Measurements from ENCODE around the gene M1AP.
A peak's percentile ranks its signal among the peaks of the same experiment; 100 is the strongest.

The M1AP gene

DNA sequence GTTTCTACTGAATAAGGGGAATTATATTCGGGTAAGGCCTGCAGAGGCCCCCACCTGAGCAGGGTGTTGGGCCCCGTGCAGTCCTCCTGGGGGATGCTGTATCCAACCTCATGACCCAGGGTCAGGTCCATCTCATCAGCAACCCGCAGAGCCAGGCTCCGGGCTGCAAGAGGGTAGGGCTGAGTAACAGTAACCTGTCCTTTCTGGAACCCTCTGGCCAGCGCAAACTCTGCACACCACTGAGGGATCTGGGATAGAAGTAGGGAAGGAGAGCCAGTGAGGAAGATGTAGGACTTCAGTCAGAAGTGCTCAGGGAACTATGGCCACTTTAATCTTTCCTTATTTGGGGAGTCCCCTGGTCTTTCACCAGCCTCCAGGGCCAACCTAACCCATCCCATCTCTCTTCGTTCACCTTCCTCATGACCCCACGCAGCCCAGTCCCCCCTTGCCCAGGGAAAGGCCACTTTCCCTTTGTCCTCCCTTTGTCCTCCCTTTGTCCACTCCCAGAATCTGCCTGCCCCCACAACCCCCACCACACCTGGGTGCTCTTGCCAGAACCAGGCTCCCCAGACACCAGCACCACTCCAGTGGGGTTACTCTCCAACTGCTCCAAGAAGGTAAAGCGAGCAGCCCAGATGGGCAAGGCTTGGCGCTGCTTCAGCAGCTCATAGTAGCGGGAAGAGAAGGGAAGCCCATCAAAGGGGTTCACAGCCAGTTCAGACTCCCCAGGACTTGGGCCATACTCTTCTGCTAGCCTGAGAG lies 123.0 kb downstream of the M1AP start:
- no peak for DNase-seq (ENCODE audit: low read depth)

DNA sequence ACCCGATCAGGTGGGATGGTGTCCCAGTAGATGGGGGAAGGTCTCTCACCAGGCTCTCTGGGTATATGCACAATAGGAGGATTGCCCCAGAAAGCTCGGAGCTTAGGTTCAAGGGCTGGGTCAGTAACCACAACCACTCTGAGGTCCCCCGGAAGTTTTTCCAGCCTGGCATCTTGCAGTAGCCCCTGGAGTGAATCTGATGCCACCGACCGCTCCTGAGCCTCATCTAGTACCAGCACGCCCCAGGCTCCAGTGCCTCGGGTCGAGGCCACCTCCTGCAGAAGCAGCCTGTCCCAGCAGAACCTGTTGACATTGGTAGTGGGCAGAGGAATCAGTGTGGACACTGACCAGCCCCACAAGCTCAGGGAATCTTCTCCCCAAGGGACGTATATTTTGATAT lies 124.1 kb downstream of the M1AP start:
- no peak for DNase-seq (ENCODE audit: low read depth)

DNA sequence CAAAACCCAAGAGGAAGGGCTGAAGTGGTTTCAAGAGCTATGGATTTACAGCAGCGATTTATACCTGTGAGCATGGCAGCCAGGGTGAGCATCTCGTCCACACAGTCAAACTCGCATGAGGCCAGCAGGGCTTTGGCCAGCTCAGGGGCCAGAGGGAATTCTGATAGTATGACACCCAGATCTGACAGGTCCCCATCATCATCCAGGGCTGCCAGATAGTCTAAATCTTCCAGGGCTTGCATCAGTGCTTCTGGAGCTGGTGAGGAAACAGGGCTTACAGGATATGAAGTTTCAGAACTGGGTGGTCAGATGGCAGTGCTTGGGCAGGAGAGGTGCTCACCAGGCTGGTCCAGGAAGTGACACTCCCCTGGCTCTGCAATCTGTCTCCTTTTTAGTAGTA lies 125.6 kb downstream of the M1AP start:
- DNase-seq (ENCODE audit: low read depth), result no peak

DNA sequence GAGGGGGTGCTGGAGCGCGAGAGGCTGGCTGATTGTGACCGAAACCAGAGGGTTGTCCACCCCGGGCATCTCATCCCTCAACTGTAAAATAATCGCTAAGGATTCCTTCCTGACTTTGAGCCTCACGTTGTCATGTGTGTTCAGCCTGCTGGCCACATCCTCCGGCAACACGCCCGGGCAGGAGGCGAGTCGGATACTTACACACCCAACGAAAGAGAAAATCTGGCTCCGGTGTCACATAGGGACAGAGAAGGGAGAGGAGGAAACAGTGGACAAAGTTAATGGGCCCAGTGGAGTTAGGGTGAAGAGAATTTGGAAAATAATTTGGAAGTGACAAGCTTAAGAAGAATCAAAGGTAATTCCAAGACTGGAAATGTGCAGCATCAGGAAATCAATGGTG lies 131.5 kb downstream of the M1AP start:
- no peak for DNase-seq (ENCODE audit: low read depth)

DNA sequence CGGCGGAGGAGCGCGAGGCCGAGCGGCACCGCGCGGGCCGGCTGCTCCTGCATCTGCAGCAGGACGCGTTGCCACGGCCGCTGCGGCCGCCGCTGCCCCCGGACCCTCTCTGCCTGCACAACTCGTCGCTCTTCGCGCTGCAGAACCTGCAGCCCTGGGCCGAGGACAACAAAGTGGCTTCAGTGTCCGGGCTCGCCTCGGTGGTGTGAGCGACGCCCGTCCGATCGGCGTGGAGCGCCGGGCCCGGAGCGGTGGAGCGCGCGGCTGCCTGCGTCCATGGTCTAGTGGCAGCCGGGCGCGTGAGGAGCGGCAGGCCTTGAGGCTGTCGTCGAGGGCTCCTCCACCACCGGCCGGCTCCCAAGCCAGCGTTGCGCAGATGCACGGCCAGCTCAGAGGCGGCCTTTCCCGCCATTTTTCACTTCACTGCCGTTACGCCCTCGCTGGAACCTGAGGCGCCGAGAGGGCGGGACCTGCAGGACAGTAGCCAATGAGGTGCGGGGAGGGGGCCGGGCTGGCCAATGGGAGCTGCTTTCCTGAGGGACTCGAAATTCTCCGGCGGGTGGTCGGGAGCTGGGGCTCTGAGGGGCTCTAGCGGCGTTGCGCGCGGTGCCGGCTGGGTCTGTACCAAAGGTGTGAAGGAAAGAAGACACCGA lies 132.0 kb downstream of the M1AP start:
- peak; percentile 52 for DNase-seq (ENCODE audit: low read depth)

DNA sequence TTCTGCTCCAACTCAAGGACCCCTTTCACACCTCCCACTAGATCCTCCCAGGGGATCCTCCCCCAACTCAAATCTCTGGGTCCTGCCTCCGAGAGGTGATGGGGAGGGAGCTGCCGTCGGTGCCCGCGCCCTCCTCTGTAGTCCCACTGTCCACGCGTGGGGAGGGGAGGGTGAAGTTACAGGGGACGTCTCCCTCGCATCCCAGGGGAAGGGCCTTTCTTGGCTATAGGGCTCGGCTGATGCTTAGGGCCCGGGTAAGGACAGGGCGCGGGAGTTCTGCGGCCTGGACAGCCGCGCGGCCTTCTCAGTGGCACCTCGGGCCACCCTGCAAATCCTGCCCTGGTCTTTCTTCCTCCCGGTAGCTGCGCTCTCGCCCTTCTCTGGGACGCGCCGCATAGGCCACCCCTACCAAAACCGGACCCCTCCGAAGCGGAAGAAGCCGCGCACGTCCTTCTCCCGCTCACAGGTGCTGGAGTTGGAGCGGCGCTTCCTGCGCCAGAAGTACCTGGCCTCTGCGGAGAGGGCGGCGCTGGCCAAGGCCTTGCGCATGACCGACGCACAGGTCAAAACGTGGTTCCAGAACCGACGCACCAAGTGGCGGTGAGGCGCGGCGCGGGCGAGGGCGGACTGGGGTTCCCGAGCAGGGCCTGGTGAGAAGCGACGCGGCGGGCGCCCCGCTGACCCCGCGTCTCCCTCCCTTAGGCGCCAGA lies 132.7 kb downstream of the M1AP start:
- DNase-seq (ENCODE audit: low read depth), result no peak

DNA sequence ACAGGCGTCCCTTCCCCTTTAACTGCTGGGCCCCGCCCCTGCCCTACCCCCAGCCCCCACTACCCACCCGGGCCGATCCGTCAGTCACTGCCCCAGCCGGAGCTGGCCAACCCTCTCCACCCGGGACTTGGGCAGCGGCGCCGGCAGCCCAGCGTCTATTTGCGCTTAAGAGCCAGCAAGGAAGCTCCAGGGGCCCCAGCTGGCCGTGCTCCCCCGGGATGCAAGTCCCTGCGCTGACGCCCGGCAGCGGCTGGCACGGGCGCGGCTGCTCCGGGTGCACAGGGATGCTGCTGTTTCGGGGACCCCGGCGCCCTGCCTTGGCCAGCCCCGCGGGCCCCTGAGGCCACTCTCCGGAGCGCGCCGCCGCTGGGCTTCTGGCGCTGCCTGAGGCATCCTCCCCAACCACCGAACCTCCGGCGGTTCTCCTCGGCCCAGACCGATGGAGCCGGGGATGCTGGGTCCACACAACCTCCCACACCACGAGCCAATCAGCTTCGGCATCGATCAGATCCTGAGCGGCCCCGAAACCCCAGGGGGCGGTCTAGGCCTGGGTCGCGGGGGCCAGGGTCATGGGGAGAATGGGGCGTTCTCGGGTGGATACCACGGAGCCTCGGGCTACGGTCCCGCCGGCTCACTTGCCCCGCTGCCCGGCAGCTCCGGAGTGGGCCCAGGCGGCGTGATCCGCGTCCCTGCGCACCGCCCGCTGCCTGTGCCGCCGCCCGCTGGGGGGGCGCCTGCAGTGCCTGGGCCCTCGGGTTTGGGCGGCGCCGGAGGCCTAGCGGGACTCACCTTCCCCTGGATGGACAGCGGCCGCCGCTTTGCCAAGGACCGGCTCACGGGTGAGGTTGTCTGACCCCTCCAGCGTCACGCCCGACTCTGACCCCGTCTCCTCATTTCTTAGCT lies 133.5 kb downstream of the M1AP start, which contains the start of gene TLX2:
TSS of gene TLX2 (plus strand) at position 83 of the 903 bp plus-strand sequence. CDS start at position 440, 357 bp downstream.
- DNase-seq (ENCODE audit: low read depth), result no peak

DNA sequence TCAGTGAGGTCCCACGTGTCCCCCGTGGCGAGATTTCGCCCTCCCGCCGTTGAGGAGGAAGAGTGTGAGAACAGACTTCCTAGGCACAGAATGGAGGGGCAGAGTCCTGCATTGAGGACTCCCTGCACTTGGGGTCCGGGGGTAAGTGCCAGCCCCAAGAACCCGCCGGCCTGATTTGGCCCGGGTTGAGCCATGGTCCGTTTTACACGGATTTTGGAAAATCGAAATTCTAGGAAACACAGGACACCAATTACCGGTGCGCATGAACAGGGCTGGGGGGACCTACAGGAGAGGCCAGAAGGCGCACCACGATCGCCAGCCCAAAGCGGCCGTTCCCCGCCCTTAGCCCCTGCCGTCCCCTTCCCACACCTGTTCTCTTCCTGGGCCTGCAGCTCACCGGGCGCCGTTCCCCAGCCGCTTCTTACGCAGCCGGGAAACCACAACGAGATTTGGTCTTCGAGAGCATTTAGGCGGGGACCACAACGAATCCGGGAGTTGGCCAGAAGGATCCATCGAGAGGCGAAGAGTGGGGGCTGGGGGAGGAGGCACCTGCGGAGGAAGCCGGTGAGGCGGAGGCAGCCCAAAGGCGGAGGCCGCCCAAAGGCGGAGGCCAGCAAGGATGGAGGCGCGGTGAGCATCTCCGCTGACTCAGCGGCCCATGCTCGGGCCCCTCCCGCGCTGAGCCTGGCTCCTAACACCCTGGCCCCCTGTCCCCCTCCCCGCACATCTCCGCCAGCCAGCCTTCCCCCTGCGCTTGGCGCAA lies 134.3 kb downstream of the M1AP start:
- DNase-seq (ENCODE audit: low read depth), result no peak

DNA sequence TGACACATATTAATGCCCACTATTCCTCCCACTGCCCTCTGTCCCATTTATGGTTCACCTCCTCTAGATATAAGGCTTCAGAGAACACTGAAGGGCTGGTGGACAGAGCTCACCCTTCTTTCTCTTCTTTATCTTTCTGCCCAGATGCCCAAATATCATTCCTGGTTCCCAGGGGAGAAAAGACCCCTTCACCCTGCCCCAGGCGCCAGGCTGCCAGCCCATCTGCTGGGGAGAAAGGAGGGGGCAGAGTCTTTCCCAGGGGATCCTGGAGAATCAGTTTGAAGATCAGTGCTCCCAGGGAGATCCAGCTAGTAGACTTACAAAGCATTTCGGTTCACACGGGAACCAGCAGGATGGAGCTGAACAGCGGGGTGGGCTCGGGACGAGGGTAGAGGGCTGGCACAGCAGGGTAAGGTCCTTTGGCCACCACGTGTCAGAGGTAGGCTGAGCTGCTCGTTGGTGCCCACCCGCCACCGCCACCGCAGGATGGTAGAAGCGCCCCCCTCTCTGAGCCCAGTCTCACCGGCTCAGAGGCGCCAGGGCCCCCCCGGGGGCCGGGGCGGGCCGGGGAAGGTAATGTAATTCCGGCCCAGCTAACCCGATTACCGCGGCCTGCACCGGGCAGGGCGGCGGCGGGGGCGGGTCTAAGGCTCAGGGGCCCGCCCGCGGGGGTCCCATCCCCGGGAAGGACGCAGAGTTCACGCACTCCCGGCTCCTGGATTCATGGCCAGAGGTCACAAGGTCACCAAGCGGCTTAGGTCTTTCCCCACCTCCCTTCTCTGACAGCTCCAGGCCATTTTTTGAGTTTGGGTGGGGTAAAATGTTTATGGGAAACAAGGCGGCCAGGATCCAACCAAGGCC lies 135.2 kb downstream of the M1AP start:
- DNase-seq (ENCODE audit: low read depth), result no peak

DNA sequence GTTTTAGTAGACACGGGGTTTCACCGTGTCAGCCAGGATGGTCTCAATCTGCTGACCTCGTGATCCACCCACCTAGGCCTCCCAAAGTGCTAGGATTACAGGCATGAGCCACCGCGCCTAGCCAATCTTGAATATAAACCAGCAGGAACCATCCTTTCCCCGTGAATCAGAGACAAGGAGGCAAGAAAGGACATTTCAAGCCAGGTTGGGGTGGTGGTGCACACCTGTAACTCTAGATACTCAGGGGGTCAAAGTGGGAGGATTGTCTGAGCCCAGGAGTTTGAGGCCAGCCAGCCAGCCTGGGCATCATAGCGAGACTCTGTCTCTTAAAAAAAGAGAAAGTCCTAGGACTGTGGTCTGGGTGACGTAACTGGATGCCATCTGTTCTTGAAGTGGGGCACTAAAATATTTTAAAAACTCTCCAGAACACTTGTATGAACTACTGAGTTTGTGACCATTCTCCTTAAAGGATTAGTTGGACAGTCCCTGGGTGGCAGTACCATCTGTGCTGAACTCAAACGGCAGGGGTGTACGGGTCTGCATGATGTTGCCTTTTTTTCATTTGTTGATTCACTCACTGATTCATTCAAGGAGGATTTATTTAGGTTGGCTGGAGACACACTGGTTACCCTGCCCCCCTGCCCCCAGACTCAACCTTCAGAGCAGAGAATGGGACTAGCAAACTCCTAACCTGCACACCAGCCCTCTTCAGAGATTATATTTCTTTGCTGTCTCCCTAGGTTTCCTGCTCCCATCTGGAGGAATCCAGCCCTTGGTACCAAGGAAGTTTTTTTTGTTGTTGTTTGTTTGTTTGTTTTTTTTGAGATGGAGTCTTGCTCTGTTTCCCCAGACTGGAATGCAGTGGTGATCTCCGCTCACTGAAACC lies 136.8 kb downstream of the M1AP start:
- DNase-seq (ENCODE audit: low read depth), result no peak

DNA sequence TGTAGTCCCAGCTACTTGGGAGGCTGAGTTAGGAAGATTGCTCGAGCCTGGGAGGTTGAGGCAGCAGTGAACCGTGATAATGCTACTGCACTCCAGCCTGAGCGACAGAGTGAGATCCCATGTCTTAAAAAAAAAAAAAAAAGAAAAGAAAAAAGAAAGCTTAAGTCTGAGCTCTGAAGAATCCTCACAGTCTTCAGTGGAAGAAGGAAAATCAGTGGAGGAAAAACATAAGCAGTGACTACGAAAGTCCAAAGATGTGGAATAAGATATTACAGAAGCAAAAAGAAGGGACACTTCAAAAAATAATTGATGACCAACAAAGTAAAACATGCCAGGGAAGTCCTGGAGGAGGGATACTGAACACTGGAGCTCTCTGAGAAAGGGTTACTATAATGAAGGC lies 137.9 kb downstream of the M1AP start:
- DNase-seq (ENCODE audit: low read depth), result no peak

DNA sequence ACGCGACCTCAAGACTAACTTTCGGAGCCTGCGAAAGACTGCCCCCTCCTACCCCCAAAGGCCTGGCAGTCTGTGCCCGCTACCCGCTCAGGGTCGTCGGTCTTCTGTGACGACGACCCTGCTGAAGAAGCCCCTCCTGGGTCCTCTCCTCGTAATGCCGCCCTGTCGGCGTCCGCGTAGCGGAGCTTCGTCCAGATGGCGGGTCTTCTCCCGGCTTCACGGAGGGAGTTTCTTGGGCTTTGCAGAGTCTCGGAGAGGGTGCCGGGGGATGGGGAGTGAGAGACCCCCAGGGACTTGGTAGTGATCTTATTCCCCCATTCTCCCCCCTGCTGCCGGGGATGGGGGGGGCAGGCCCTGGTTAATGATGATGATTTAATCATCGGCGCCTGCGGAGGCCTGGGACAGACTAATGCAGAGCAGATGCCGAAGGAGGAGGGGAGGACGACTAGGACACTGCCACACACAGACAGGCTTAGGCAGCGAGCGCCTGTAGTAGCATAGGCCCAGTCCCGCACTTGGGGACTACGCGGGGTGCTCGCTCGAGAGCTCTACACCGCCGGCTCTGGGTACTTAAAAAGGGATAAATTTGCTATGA lies 140.1 kb downstream of the M1AP start:
- DNase-seq (ENCODE audit: low read depth), result no peak
